Activated T-helper 1 cell treated with Interleukin-2 at 50 U/mL for 16 hours (primary cell): Measurements from ENCODE around the gene HOXA5.

Experiments used
- DNase-seq: peaks from one replicate; pipeline ENCODE4 v3.0.0-alpha.2; 2020; ENCODE audit warnings: low read depth

The HOXA5 gene

GRCh38 chr7:27117887-27118491 lies 25.5 kb downstream of the HOXA5 start:
- no peak for DNase-seq

- DNase-seq, result no peak
These were observed 26.3 kb downstream of the HOXA5 start for GRCh38 chr7:27116962-27117886.

GRCh38 chr7:27116031-27116961 lies 27.2 kb downstream of the HOXA5 start:
- no peak for DNase-seq

GRCh38 chr7:27115221-27116026 lies 28.1 kb downstream of the HOXA5 start:
- no peak for DNase-seq

- no peak for DNase-seq
These were observed 28.6 kb downstream of the HOXA5 start for GRCh38 chr7:27114881-27115220.

- DNase-seq, result no peak
These were observed 29.3 kb downstream of the HOXA5 start for GRCh38 chr7:27113991-27114769.

- no peak for DNase-seq
These were observed 30.2 kb downstream of the HOXA5 start for GRCh38 chr7:27112955-27113949.

- no peak for DNase-seq
These were observed 31.1 kb downstream of the HOXA5 start for GRCh38 chr7:27112361-27112760.

GRCh38 chr7:27111751-27112277 lies 31.7 kb downstream of the HOXA5 start:
- DNase-seq, result no peak

- DNase-seq, result no peak
These were observed 32.3 kb downstream of the HOXA5 start for GRCh38 chr7:27111042-27111750.

- DNase-seq, result no peak
These were observed 33.1 kb downstream of the HOXA5 start for GRCh38 chr7:27110186-27111031.

GRCh38 chr7:27109466-27110185 lies 33.9 kb downstream of the HOXA5 start:
- DNase-seq, result no peak

GRCh38 chr7:27108390-27109127 lies 34.9 kb downstream of the HOXA5 start:
- no peak for DNase-seq

GRCh38 chr7:27107391-27108381 lies 35.8 kb downstream of the HOXA5 start:
- no peak for DNase-seq

- DNase-seq, result no peak
These were observed 36.6 kb downstream of the HOXA5 start for GRCh38 chr7:27106901-27107240.
